ENCODE data around the gene NECTIN4. TPM values are rescaled to one million over a fixed set of nuclear protein-coding genes. Genes with fewer than 3 reads are reported as not detected.

The NECTIN4 gene
- total RNA-seq, 1 experiment from 2014 or later: 0.20 TPM

GRCh38 chr1:161061419-161061818 lies 27.9 kb downstream of the NECTIN4 start:
- H3K27ac Mint-ChIP-seq (ENCODE audit: unreplicated experiment): no peak overlapping the region
- no peak for TF ChIP-seq CTCF (IDR thresholded peaks at IDR 0.05; ENCODE audit: insufficient read depth in 1 of 2, low read depth in 1 of 2, low read length in 1 of 2, severe bottlenecking in 1 of 2, unreplicated experiment in 1 of 2)
- peaks cover 3% of the 10 kb centered on the region for H3K27me3 Mint-ChIP-seq (ENCODE audit: insufficient read depth, unreplicated experiment)
- POLR2A ChIA-PET: no interaction called here
- H3K4me3 Mint-ChIP-seq (ENCODE audit: unreplicated experiment): no peak overlapping the region
- no TSS peak for BruUV-seq (replicated peaks)
- Histone ChIP-seq H3K4me1 (no peaks in the 10 kb centered on the region), H3K9me3 (no peaks in the 10 kb centered on the region), H3K27me3 (replicated peaks; ENCODE audit: control insufficient read depth, insufficient read depth, low read length) (no peaks in the 10 kb centered on the region), H3K36me3 (ENCODE audit: control insufficient read depth, insufficient read depth, low read length) (no peaks in the 10 kb centered on the region), H3K4me3 (ENCODE audit: low read depth, low read length) (no peak overlapping the region)
- H3K4me1 Mint-ChIP-seq (ENCODE audit: low read depth, unreplicated experiment): no peaks in the 10 kb centered on the region
- DNase-seq: no peak
- CTCF ChIA-PET: no interaction called here
- H3K9me3 Mint-ChIP-seq (ENCODE audit: unreplicated experiment): no peaks in the 10 kb centered on the region
- intact Hi-C loops (cut with micrococcal nuclease; ENCODE audit: unreplicated experiment): loop anchor here (5.0 kb wide), 1 partner anchor 36 kb away; the partner anchor contains the start of gene KLHDC9
- H3K36me3 Mint-ChIP-seq (ENCODE audit: insufficient read depth, unreplicated experiment): no peaks in the 10 kb centered on the region

- Mint-ChIP-seq H3K27me3 (ENCODE audit: insufficient read depth, unreplicated experiment) (no peaks in the 10 kb centered on the region), H3K4me1 (ENCODE audit: low read depth, unreplicated experiment) (no peaks in the 10 kb centered on the region), H3K27ac (ENCODE audit: unreplicated experiment) (no peak overlapping the region), H3K9me3 (ENCODE audit: unreplicated experiment) (no peaks in the 10 kb centered on the region), H3K36me3 (ENCODE audit: insufficient read depth, unreplicated experiment) (no peaks in the 10 kb centered on the region), H3K4me3 (ENCODE audit: unreplicated experiment) (no peak overlapping the region)
- TF ChIP-seq CTCF (IDR thresholded peaks at IDR 0.05; ENCODE audit: insufficient read depth in 1 of 2, low read depth in 1 of 2, low read length in 1 of 2, severe bottlenecking in 1 of 2, unreplicated experiment in 1 of 2): no peak
- Histone ChIP-seq H3K36me3 (ENCODE audit: control insufficient read depth, insufficient read depth, low read length) (no peaks in the 10 kb centered on the region), H3K4me3 (ENCODE audit: low read depth, low read length) (no peak overlapping the region), H3K27me3 (replicated peaks; ENCODE audit: control insufficient read depth, insufficient read depth, low read length) (no peaks in the 10 kb centered on the region), H3K4me1 (no peaks in the 10 kb centered on the region), H3K9me3 (no peaks in the 10 kb centered on the region)
- BruUV-seq (replicated peaks): no TSS peak
- DNase-seq: no peak
- POLR2A ChIA-PET: no interaction called here
- CTCF ChIA-PET: no interaction called here
- intact Hi-C loops (cut with micrococcal nuclease; ENCODE audit: unreplicated experiment): no loop called here
Measured at GRCh38 chr1:161059293-161059692, 30.1 kb downstream of the NECTIN4 start.

GRCh38 chr1:161054805-161055204 lies 34.6 kb downstream of the NECTIN4 start:
- Mint-ChIP-seq H3K36me3 (ENCODE audit: insufficient read depth, unreplicated experiment) (no peaks in the 10 kb centered on the region), H3K27ac (ENCODE audit: unreplicated experiment) (no peak overlapping the region), H3K4me1 (ENCODE audit: low read depth, unreplicated experiment) (peaks cover 6% of the 10 kb centered on the region), H3K9me3 (ENCODE audit: unreplicated experiment) (no peaks in the 10 kb centered on the region), H3K27me3 (ENCODE audit: insufficient read depth, unreplicated experiment) (no peaks in the 10 kb centered on the region), H3K4me3 (ENCODE audit: unreplicated experiment) (no peak overlapping the region)
- H3K27me3 ChIP-seq (replicated peaks; ENCODE audit: control insufficient read depth, insufficient read depth, low read length): no peaks in the 10 kb centered on the region
- TF ChIP-seq CTCF (IDR thresholded peaks at IDR 0.05; ENCODE audit: insufficient read depth in 1 of 2, low read depth in 1 of 2, low read length in 1 of 2, severe bottlenecking in 1 of 2, unreplicated experiment in 1 of 2): no peak
- no peak for DNase-seq
- peaks cover 6% of the 10 kb centered on the region for H3K4me1 ChIP-seq
- intact Hi-C loops (cut with micrococcal nuclease; ENCODE audit: unreplicated experiment): no loop called here
- POLR2A ChIA-PET: no interaction called here
- CTCF ChIA-PET: interaction anchor here (1.3 kb wide), 1 partner anchor 9 kb away, joined by 4 read pairs; the partner anchor contains the start of gene USF1
- H3K36me3 ChIP-seq (ENCODE audit: control insufficient read depth, insufficient read depth, low read length): no peaks in the 10 kb centered on the region
- H3K9me3 ChIP-seq: no peaks in the 10 kb centered on the region
- H3K4me3 ChIP-seq (ENCODE audit: low read depth, low read length): no peak overlapping the region
- BruUV-seq (replicated peaks): no TSS peak

Measured in Caco-2 (cell line).